HepG2 (cell line): ENCODE results near the gene THRA. TPM values are rescaled to one million over a fixed set of nuclear protein-coding genes. Genes with fewer than 3 reads are reported as not detected.
A peak's percentile ranks its signal among the peaks of the same experiment; 100 is the strongest.

Experiments
- AGO1 ChIP-seq: fragments of 200-400 bp; formaldehyde crosslinking; IDR thresholded peaks from 2 replicates; pipeline ENCODE4 v1.6.1; 2017; ENCODE audit warnings: mild to moderate bottlenecking, low read depth, low read length, moderate library complexity; ENCODE audit not compliant: poor library complexity, severe bottlenecking
- FOXO1 ChIP-seq: sonication (generic); formaldehyde crosslinking; IDR thresholded peaks from 2 replicates; pipeline ENCODE4 v1.4.0; 2020; ENCODE audit warnings: missing genetic modification reagents
- JUNB ChIP-seq: sonication (generic); formaldehyde crosslinking; IDR thresholded peaks from 2 replicates; pipeline ENCODE4 v1.8.0; 2022; ENCODE audit warnings: missing genetic modification reagents, mild to moderate bottlenecking, borderline replicate concordance
- KAT7 ChIP-seq: IDR thresholded peaks from 2 replicates; pipeline ENCODE4 v1.6.1; 2018; ENCODE audit warnings: borderline replicate concordance, missing compliant biosample characterization
- MAZ ChIP-seq, 2 experiments: sonication (generic) in 1 of 2; formaldehyde crosslinking in 1 of 2; IDR thresholded peaks; 2 replicates each; pipeline versions ENCODE4 v1.5.0 to v1.6.1; 2012 to 2020; ENCODE audit warnings: low read depth in 2 of 2, mild to moderate bottlenecking in 2 of 2, borderline replicate concordance in 1 of 2, improper control_type of control experiment in 1 of 2, low read length in 1 of 2, missing genetic modification reagents in 1 of 2, moderate library complexity in 1 of 2
- MLLT10 ChIP-seq: sonication (generic); formaldehyde crosslinking; IDR thresholded peaks from 2 replicates; pipeline ENCODE4 v1.4.0; 2020; ENCODE audit warnings: missing genetic modification reagents
- MTF2 ChIP-seq: sonication (generic); formaldehyde crosslinking; IDR thresholded peaks from 2 replicates; pipeline ENCODE4 v1.5.0; 2020; ENCODE audit warnings: missing genetic modification reagents, borderline replicate concordance
- POLR2A ChIP-seq, 2 experiments: IDR thresholded peaks; 2 replicates each; pipeline ENCODE4 v1.6.1; 2011; ENCODE audit warnings: low read depth in 2 of 2, low read length in 2 of 2, mild to moderate bottlenecking in 1 of 2, moderate library complexity in 1 of 2; ENCODE audit not compliant: insufficient read depth in 1 of 2
- RAD21 ChIP-seq: fragments of 450-650 bp; formaldehyde crosslinking; IDR thresholded peaks from 2 replicates; pipeline ENCODE4 v1.5.0; 2020; ENCODE audit warnings: mild to moderate bottlenecking
- SMC3 ChIP-seq: IDR thresholded peaks from 2 replicates; pipeline ENCODE4 v1.6.1; 2011; ENCODE audit warnings: low read length, improper control_type of control experiment
- SUZ12 ChIP-seq: fragments of 150-350 bp; IDR thresholded peaks from 2 replicates; pipeline ENCODE4 v1.6.1; 2014; ENCODE audit warnings: low read depth, low read length
- TCF7 ChIP-seq: sonication (generic); IDR thresholded peaks from 2 replicates; pipeline ENCODE4 v1.6.1; 2016; ENCODE audit warnings: antibody characterized with exemption, low read depth
- ZKSCAN1 ChIP-seq: fragments of 150-350 bp; IDR thresholded peaks from 2 replicates; pipeline ENCODE4 v1.6.1; 2014; ENCODE audit warnings: low read length
- ZNF234 ChIP-seq: sonication (generic); formaldehyde crosslinking; conservative IDR thresholded peaks from 2 replicates; pipeline ENCODE4 v1.5.1; 2020; ENCODE audit warnings: mild to moderate bottlenecking, missing genetic modification reagents
- ZNF460 ChIP-seq: sonication (generic); formaldehyde crosslinking; IDR thresholded peaks from 2 replicates; pipeline ENCODE4 v1.5.1; 2020; ENCODE audit warnings: missing genetic modification reagents, mild to moderate bottlenecking, borderline replicate concordance
- ZNF501 ChIP-seq: sonication (generic); formaldehyde crosslinking; IDR thresholded peaks from 2 replicates; pipeline ENCODE4 v1.5.1; 2020; ENCODE audit warnings: mild to moderate bottlenecking, moderate library complexity, missing genetic modification reagents
- ZNF557 ChIP-seq: sonication (generic); formaldehyde crosslinking; IDR thresholded peaks from 2 replicates; pipeline ENCODE4 v1.4.0; 2020; ENCODE audit warnings: missing genetic modification reagents
- ZNF713 ChIP-seq: sonication (generic); formaldehyde crosslinking; IDR thresholded peaks from 2 replicates; pipeline ENCODE4 v1.4.0; 2020; ENCODE audit warnings: mild to moderate bottlenecking, missing genetic modification reagents
- ZNF720 ChIP-seq: sonication (generic); formaldehyde crosslinking; IDR thresholded peaks from 2 replicates; pipeline ENCODE4 v1.4.0; 2020; ENCODE audit warnings: missing genetic modification reagents
- ZNF737 ChIP-seq: sonication (generic); formaldehyde crosslinking; IDR thresholded peaks from 2 replicates; pipeline ENCODE4 v1.5.0; 2020; ENCODE audit warnings: missing genetic modification reagents, mild to moderate bottlenecking, borderline replicate concordance
- polyA plus RNA-seq, 8 experiments: library from polyadenylated mRNA; depleted of rRNA in 3 of 8; stranded (reverse) in 7 of 8; unstranded in 1 of 8; fragments of >200 nt; fragmentation: Illumina TruSeq in 4 of 8; extraction: Trizol in 4 of 8; gene quantifications; 2 replicates each; pipeline versions ENCODE4 v1.2.1 to v1.2.3, GENCODE V29; 2011 to 2016; ENCODE audit warnings: low read depth in 4 of 8, missing spikeins in 1 of 8, mixed read lengths in 1 of 8; ENCODE audit not compliant: insufficient read depth in 1 of 8
- total RNA-seq, 5 experiments: library from RNA; depleted of rRNA; stranded (reverse); fragments of >200 nt; fragmentation: Illumina TruSeq; extraction: Trizol; gene quantifications; 2 replicates each; pipeline ENCODE4 v1.2.3, GENCODE V29; 2016; ENCODE audit warnings: low read depth in 1 of 5
- TF ChIP-seq, protein P1 (sequence below): sonication (generic); formaldehyde crosslinking; IDR thresholded peaks from 2 replicates; pipeline ENCODE4 v1.5.0; 2020; ENCODE audit warnings: mild to moderate bottlenecking, missing genetic modification reagents, borderline replicate concordance
- TF ChIP-seq, protein P2 (sequence below): sonication (generic); formaldehyde crosslinking; IDR thresholded peaks from 2 replicates; pipeline ENCODE4 v1.4.0; 2020; ENCODE audit warnings: missing genetic modification reagents, borderline replicate concordance
- TF ChIP-seq, protein P3 (sequence below): IDR thresholded peaks from 2 replicates; pipeline ENCODE4 v1.6.1; 2016; ENCODE audit warnings: missing compliant biosample characterization, missing genetic modification reagents, borderline replicate concordance
- TF ChIP-seq, protein P4 (sequence below): sonication (generic); formaldehyde crosslinking; IDR thresholded peaks from 2 replicates; pipeline ENCODE4 v1.4.0; 2020; ENCODE audit warnings: missing genetic modification reagents

The THRA gene
- total and polyA plus RNA-seq, 2 of the 13 experiments (the other 11 are each of a cell fraction or from before 2014, with no cell fraction given) = 8.0 to 9.9 TPM

DNA sequence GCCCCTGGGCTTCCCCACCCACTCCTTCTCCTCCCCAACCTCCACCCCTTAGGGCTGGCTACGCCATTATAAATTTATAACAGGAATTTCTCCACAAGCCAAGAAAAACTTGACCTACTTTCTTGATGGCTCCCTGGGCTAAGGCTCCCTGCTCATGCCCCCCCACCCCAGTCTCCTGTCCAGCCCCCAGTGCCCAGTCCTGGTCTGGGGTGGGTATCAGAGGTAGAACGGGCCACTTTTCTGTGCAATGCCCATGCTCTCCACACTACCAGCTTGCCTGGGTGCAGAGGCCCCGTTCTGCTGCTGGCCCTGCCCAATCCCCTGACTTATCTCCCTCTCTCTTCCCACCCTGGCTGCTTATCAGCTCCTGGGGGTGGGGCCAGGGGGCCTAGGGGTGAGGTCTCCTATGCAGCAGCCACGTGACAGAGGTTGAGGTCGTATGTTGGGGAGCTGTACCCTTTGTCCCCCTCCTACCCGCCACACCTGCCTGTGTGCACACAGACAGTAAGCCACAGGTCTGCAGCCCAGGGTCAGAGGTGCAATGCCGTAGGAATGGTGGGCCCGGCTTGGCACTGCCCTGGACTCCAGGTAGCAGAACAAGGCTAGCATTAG, 10.1 kb downstream of the THRA start (continued):
- TF ChIP-seq ZNF501 (CRISPR knock-in tag) (no peak), MAZ (IDR thresholded peaks at IDR 0.05; ENCODE audit: borderline replicate concordance, low read depth, low read length) (no peak), MAZ (CRISPR knock-in tag; IDR thresholded peaks at IDR 0.05; ENCODE audit: low read depth) (no peak), ZNF460 (CRISPR knock-in tag) (no peak), FOXO1 (CRISPR knock-in tag) (no peak), POLR2A (IDR thresholded peaks at IDR 0.05; ENCODE audit: insufficient read depth in 1 of 2, low read depth in 2 of 2, low read length in 2 of 2) (peak in 1 of 2 experiments; percentile 78; a peak in 2 of 4 replicates), AGO1 (no peak), ZNF557 (no peak), ZNF713 (no peak), MTF2 (CRISPR knock-in tag) (no peak), ZNF737 (CRISPR knock-in tag) (no peak), KAT7 (no peak), ZNF720 (CRISPR knock-in tag) (no peak), TCF7 (no peak), MLLT10 (CRISPR knock-in tag) (no peak), RAD21 (CRISPR knock-in tag) (no peak), SUZ12 (no peak), SMC3 (no peak), JUNB (CRISPR knock-in tag) (no peak), ZKSCAN1 (no peak), ZNF234 (CRISPR knock-in tag) (no peak)
- TF ChIP-seq, protein P1, sequence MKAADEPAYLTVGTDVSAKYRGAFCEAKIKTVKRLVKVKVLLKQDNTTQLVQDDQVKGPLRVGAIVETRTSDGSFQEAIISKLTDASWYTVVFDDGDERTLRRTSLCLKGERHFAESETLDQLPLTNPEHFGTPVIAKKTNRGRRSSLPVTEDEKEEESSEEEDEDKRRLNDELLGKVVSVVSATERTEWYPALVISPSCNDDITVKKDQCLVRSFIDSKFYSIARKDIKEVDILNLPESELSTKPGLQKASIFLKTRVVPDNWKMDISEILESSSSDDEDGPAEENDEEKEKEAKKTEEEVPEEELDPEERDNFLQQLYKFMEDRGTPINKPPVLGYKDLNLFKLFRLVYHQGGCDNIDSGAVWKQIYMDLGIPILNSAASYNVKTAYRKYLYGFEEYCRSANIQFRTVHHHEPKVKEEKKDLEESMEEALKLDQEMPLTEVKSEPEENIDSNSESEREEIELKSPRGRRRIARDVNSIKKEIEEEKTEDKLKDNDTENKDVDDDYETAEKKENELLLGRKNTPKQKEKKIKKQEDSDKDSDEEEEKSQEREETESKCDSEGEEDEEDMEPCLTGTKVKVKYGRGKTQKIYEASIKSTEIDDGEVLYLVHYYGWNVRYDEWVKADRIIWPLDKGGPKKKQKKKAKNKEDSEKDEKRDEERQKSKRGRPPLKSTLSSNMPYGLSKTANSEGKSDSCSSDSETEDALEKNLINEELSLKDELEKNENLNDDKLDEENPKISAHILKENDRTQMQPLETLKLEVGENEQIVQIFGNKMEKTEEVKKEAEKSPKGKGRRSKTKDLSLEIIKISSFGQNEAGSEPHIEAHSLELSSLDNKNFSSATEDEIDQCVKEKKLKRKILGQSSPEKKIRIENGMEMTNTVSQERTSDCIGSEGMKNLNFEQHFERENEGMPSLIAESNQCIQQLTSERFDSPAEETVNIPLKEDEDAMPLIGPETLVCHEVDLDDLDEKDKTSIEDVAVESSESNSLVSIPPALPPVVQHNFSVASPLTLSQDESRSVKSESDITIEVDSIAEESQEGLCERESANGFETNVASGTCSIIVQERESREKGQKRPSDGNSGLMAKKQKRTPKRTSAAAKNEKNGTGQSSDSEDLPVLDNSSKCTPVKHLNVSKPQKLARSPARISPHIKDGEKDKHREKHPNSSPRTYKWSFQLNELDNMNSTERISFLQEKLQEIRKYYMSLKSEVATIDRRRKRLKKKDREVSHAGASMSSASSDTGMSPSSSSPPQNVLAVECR (CRISPR knock-in tag) = peak; percentile 50; the same call in 1 of the 2 replicates
- TF ChIP-seq, protein P2, sequence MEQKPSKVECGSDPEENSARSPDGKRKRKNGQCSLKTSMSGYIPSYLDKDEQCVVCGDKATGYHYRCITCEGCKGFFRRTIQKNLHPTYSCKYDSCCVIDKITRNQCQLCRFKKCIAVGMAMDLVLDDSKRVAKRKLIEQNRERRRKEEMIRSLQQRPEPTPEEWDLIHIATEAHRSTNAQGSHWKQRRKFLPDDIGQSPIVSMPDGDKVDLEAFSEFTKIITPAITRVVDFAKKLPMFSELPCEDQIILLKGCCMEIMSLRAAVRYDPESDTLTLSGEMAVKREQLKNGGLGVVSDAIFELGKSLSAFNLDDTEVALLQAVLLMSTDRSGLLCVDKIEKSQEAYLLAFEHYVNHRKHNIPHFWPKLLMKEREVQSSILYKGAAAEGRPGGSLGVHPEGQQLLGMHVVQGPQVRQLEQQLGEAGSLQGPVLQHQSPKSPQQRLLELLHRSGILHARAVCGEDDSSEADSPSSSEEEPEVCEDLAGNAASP (CRISPR knock-in tag) = no peak; the same call in 1 of the 2 replicates
- TF ChIP-seq, protein P3, sequence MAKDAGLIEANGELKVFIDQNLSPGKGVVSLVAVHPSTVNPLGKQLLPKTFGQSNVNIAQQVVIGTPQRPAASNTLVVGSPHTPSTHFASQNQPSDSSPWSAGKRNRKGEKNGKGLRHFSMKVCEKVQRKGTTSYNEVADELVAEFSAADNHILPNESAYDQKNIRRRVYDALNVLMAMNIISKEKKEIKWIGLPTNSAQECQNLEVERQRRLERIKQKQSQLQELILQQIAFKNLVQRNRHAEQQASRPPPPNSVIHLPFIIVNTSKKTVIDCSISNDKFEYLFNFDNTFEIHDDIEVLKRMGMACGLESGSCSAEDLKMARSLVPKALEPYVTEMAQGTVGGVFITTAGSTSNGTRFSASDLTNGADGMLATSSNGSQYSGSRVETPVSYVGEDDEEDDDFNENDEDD (CRISPR knock-in tag) = peak; percentile 43; the same call in 1 of the 2 replicates
- TF ChIP-seq, protein P4, sequence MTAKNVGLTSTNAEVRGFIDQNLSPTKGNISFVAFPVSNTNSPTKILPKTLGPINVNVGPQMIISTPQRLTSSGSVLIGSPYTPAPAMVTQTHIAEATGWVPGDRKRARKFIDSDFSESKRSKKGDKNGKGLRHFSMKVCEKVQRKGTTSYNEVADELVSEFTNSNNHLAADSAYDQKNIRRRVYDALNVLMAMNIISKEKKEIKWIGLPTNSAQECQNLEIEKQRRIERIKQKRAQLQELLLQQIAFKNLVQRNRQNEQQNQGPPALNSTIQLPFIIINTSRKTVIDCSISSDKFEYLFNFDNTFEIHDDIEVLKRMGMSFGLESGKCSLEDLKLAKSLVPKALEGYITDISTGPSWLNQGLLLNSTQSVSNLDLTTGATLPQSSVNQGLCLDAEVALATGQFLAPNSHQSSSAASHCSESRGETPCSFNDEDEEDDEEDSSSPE (CRISPR knock-in tag) = no peak
